Measurements from ENCODE around the gene RPL38.

The RPL38 gene

GRCh38 chr17:74212913-74213791 lies 9.7 kb downstream of the RPL38 start, which contains the start of gene TTYH2 (continued):
- TF ChIP-seq ZSCAN16 (tag by site-specific recombination; IDR thresholded peaks at IDR 0.05), result no peak
- TF ChIP-seq ZNF138 (tag by site-specific recombination; IDR thresholded peaks at IDR 0.05; ENCODE audit: borderline replicate concordance), result no peak
- no peak for TF ChIP-seq ZNF488 (tag by site-specific recombination; IDR thresholded peaks at IDR 0.05)
- no peak for TF ChIP-seq ZSCAN30 (tag by site-specific recombination; IDR thresholded peaks at IDR 0.05)
- TF ChIP-seq ZIC2 (tag by site-specific recombination; IDR thresholded peaks at IDR 0.05), result no peak
- no peak for TF ChIP-seq ZBTB20 (tag by site-specific recombination; IDR thresholded peaks at IDR 0.05)
- TF ChIP-seq SP2 (tag by site-specific recombination; IDR thresholded peaks at IDR 0.05), result peak; percentile 76
- no peak for TF ChIP-seq ZFP41 (tag by site-specific recombination; IDR thresholded peaks at IDR 0.05; ENCODE audit: borderline replicate concordance)
- peak; percentile 64; the same call in 1 of the 2 replicates for TF ChIP-seq ZNF76 (tag by site-specific recombination; IDR thresholded peaks at IDR 0.05; ENCODE audit: borderline replicate concordance, low read depth)
- TF ChIP-seq ZBTB8A (tag by site-specific recombination; IDR thresholded peaks at IDR 0.05), result peak; percentile 100
- no peak for TF ChIP-seq ZNF449 (tag by site-specific recombination; IDR thresholded peaks at IDR 0.05)
- no peak for TF ChIP-seq ZNF530 (tag by site-specific recombination; IDR thresholded peaks at IDR 0.05; ENCODE audit: low read depth)
- no peak for TF ChIP-seq ZNF398 (tag by site-specific recombination; IDR thresholded peaks at IDR 0.05)
- TF ChIP-seq ZBTB48 (tag by site-specific recombination; IDR thresholded peaks at IDR 0.05), result no peak; the same call in 1 of the 2 replicates
- no peak for TF ChIP-seq ZSCAN5A (tag by site-specific recombination; IDR thresholded peaks at IDR 0.05)
- no peak for TF ChIP-seq ZNF133 (tag by site-specific recombination; IDR thresholded peaks at IDR 0.05)
- no peak for TF ChIP-seq ZNF768 (tag by site-specific recombination; IDR thresholded peaks at IDR 0.05)
- TF ChIP-seq ZNF580 (tag by site-specific recombination; IDR thresholded peaks at IDR 0.05), result no peak
- no peak for TF ChIP-seq KLF16 (tag by site-specific recombination; IDR thresholded peaks at IDR 0.05)
- TF ChIP-seq ZNF112 (tag by site-specific recombination; IDR thresholded peaks at IDR 0.05), result no peak
- no peak for TF ChIP-seq ZNF266 (tag by site-specific recombination; IDR thresholded peaks at IDR 0.05; ENCODE audit: low read depth)
- TF ChIP-seq ZNF571 (tag by site-specific recombination; IDR thresholded peaks at IDR 0.05), result no peak
- no peak for TF ChIP-seq ZNF510 (tag by site-specific recombination; IDR thresholded peaks at IDR 0.05; ENCODE audit: insufficient replicate concordance)
- TF ChIP-seq SP3 (tag by site-specific recombination; IDR thresholded peaks at IDR 0.05), result peak; percentile 88
- TF ChIP-seq ATF2 (tag by site-specific recombination; IDR thresholded peaks at IDR 0.05; ENCODE audit: low read depth), result no peak
- no peak for TF ChIP-seq ZBTB49 (tag by site-specific recombination; IDR thresholded peaks at IDR 0.05; ENCODE audit: low read depth)
- TF ChIP-seq ZBTB21 (tag by site-specific recombination; IDR thresholded peaks at IDR 0.05), result no peak
- no peak for TF ChIP-seq ZNF16 (tag by site-specific recombination; IDR thresholded peaks at IDR 0.05; ENCODE audit: low read depth)

All from HEK293 (cell line).